Natural killer cell (primary cell): ENCODE measurements around the gene PLCH1. TPM values are rescaled to one million over a fixed set of nuclear protein-coding genes. Genes with fewer than 3 reads are reported as not detected.
"Not testable (repeated sequence)": the region's sequence is repeated elsewhere in the genome, so short reads cannot be mapped to it uniquely, and the experiment has no call there.

Source experiments
- ATAC-seq, 3 donors: fragments of 150-1000 bp in 2 of 3; fragments of 200-7000 bp in 1 of 3; cut with Tn5 transposase; 1 replicate in 1 of 3; 2 replicates in 2 of 3; pipeline ENCODE4 v1.10.0; 2021; ENCODE audit warnings: mild to moderate bottlenecking in 2 of 3, moderate library complexity in 2 of 3
- DNase-seq, 2 donors: peaks; one replicate each; pipeline versions ENCODE4 v3.0.0 to v3.0.0-alpha.2; 2013 to 2021; ENCODE audit warnings: mixed read lengths in 1 of 2
- H3K27ac ChIP-seq: one replicate; pipeline ENCODE4 v1.5.1; 2013; ENCODE audit warnings: mild to moderate bottlenecking, low read length
- H3K27me3 ChIP-seq: one replicate; pipeline ENCODE4 v1.6.1; 2013; ENCODE audit warnings: low read length; ENCODE audit not compliant: control insufficient read depth, insufficient read depth
- H3K36me3 ChIP-seq: one replicate; pipeline ENCODE4 v1.6.1; 2013; ENCODE audit warnings: low read length; ENCODE audit not compliant: control insufficient read depth, insufficient read depth
- H3K4me1 ChIP-seq: one replicate; pipeline ENCODE4 v1.6.1; 2013; ENCODE audit warnings: low read length; ENCODE audit not compliant: control insufficient read depth, insufficient read depth
- H3K4me3 ChIP-seq: one replicate; pipeline ENCODE4 v1.5.1; 2013; ENCODE audit warnings: low read length
- H3K9me3 ChIP-seq: one replicate; pipeline ENCODE4 v1.6.1; 2013; ENCODE audit warnings: low read length; ENCODE audit not compliant: control insufficient read depth, insufficient read depth
- H3K27ac Mint-ChIP-seq, 2 donors: one replicate each; pipeline ENCODE4 v1.8.0; 2022; ENCODE audit warnings: mild to moderate bottlenecking in 2 of 2, mixed read lengths in 2 of 2, moderate library complexity in 1 of 2
- H3K27me3 Mint-ChIP-seq, 2 donors: one replicate each; pipeline ENCODE4 v1.8.0; 2022; ENCODE audit warnings: low read depth in 2 of 2, mixed read lengths in 2 of 2
- H3K36me3 Mint-ChIP-seq: one replicate; pipeline ENCODE4 v1.8.0; 2022; ENCODE audit warnings: mixed read lengths
- H3K4me1 Mint-ChIP-seq, 2 donors: one replicate each; pipeline ENCODE4 v1.8.0; 2022; ENCODE audit warnings: mixed read lengths in 2 of 2
- H3K4me3 Mint-ChIP-seq: one replicate; pipeline ENCODE4 v1.8.0; 2022; ENCODE audit warnings: mild to moderate bottlenecking, moderate library complexity, mixed read lengths
- H3K9me3 Mint-ChIP-seq, 2 donors: one replicate each; pipeline ENCODE4 v1.8.0; 2022; ENCODE audit warnings: mixed read lengths in 2 of 2
- CTCF ChIP-seq: fragments of 200-600 bp; IDR thresholded peaks from one replicate; pipeline ENCODE4 v1.8.0; 2022; ENCODE audit warnings: antibody characterized with exemption
- WGBS: methylation state at CpG from one replicate; pipeline ENCODE4 v1.1.7; 2013; ENCODE audit warnings: missing lambda C conversion rate; ENCODE audit not compliant: insufficient coverage; 5-methylcytosine and 5-hydroxymethylcytosine counted together
- intact Hi-C: fragments of 100-400 bp; cut with micrococcal nuclease; formaldehyde crosslinking; loops from one replicate; pipeline ENCODE4 v1.14.2; 2022
- total RNA-seq, 4 donors: library from RNA; stranded (reverse); fragments of 120-200 nt in 1 of 4; gene quantifications; one replicate each; pipeline versions ENCODE4 v1.2.3 to v1.2.4, GENCODE V29; 2013 to 2022

PLCH1 gene
- total RNA-seq, 3 donors from 2014 or later (not counting 1 experiment from before 2014, with no cell fraction given) = 0.05 to 0.26 (median 0.08) TPM

GRCh38 chr3:155402656-155403055 lies 342.2 kb downstream of the PLCH1 start:
- no peaks in the 10 kb centered on the region for H3K4me1 Mint-ChIP-seq
- Histone ChIP-seq H3K27ac (no peak overlapping the region), H3K4me1 (no peaks in the 10 kb centered on the region), H3K4me3 (no peak overlapping the region), H3K9me3 (no peaks in the 10 kb centered on the region), H3K36me3 (no peaks in the 10 kb centered on the region), H3K27me3 (no peaks in the 10 kb centered on the region)
- DNase-seq (no peak), ATAC-seq (no peak)
- H3K27me3 Mint-ChIP-seq = no peaks in the 10 kb centered on the region
- no peaks in the 10 kb centered on the region for H3K9me3 Mint-ChIP-seq
- no peaks in the 10 kb centered on the region for H3K36me3 Mint-ChIP-seq
- H3K4me3 Mint-ChIP-seq = no peak overlapping the region
- no peak for TF ChIP-seq CTCF
- intact Hi-C loops = no loop called here
- no peak overlapping the region for H3K27ac Mint-ChIP-seq

- H3K4me1 Mint-ChIP-seq = no peaks in the 10 kb centered on the region
- H3K4me3 Mint-ChIP-seq = no peak overlapping the region
- H3K9me3 Mint-ChIP-seq = peaks cover 0 to 4% of the 10 kb centered on the region in 2 donors
- H3K27me3 ChIP-seq = no peaks in the 10 kb centered on the region
- H3K27ac ChIP-seq = no peak overlapping the region
- intact Hi-C loops = no loop called here
- H3K36me3 Mint-ChIP-seq = no peaks in the 10 kb centered on the region
- H3K4me1 ChIP-seq = no peaks in the 10 kb centered on the region
- H3K27ac Mint-ChIP-seq = no peak overlapping the region
- H3K9me3 ChIP-seq = no peaks in the 10 kb centered on the region
- no peak for ATAC-seq
- H3K36me3 ChIP-seq = no peaks in the 10 kb centered on the region
- no peak for DNase-seq
- TF ChIP-seq CTCF = no peak
- H3K27me3 Mint-ChIP-seq = no peaks in the 10 kb centered on the region
- H3K4me3 ChIP-seq = no peak overlapping the region
Measured at GRCh38 chr3:155398046-155398445, 346.8 kb downstream of the PLCH1 start.

DNA sequence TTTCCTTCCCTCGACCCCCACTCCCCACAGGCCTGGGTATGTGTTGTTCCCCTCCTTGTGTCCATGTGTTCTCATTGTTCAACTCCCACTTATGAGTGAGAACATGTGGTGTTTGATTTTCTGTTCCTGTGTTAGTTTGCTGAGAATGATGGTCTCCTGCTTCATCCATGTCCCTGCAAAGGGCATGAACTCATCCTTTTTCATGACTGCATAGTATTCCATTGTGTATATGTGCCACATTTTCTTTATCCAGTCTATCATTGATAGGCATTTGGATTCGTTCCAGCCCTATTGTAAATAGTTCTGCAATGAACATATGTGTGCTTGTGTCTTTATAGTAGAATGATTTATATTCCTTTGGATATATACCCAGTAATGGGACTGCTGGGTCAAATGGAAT lies 350.0 kb downstream of the PLCH1 start:
- intact Hi-C loops, ATAC-seq, H3K27me3 Mint-ChIP-seq, H3K4me1 Mint-ChIP-seq, H3K9me3 ChIP-seq, H3K36me3 Mint-ChIP-seq, H3K27ac ChIP-seq, H3K9me3 Mint-ChIP-seq, DNase-seq, H3K27ac Mint-ChIP-seq, H3K4me1 ChIP-seq, H3K27me3 ChIP-seq, H3K4me3 Mint-ChIP-seq, H3K4me3 ChIP-seq, H3K36me3 ChIP-seq: not testable (repeated sequence)
- no CpG with 5 or more reads among the region's 2 CpGs for WGBS

- Histone ChIP-seq H3K36me3 (no peaks in the 10 kb centered on the region), H3K27me3 (no peaks in the 10 kb centered on the region), H3K4me1 (no peaks in the 10 kb centered on the region), H3K27ac (no peak overlapping the region), H3K4me3 (no peak overlapping the region), H3K9me3 (no peaks in the 10 kb centered on the region)
- no peaks in the 10 kb centered on the region for H3K36me3 Mint-ChIP-seq
- no peaks in the 10 kb centered on the region for H3K27me3 Mint-ChIP-seq
- intact Hi-C loops = no loop called here
- no peaks in the 10 kb centered on the region for H3K4me1 Mint-ChIP-seq
- no peak overlapping the region for H3K4me3 Mint-ChIP-seq
- no CpG with 5 or more reads among the region's 1 CpG for WGBS
- peaks cover 0 to 4% of the 10 kb centered on the region in 2 donors for H3K9me3 Mint-ChIP-seq
- ATAC-seq = no peak
- no peak for DNase-seq
- TF ChIP-seq CTCF = no peak
- no peak overlapping the region for H3K27ac Mint-ChIP-seq
Measured at GRCh38 chr3:155394240-155394639, 350.6 kb downstream of the PLCH1 start.
